ENCODE results near the gene FNBP1.

The FNBP1 gene

DNA sequence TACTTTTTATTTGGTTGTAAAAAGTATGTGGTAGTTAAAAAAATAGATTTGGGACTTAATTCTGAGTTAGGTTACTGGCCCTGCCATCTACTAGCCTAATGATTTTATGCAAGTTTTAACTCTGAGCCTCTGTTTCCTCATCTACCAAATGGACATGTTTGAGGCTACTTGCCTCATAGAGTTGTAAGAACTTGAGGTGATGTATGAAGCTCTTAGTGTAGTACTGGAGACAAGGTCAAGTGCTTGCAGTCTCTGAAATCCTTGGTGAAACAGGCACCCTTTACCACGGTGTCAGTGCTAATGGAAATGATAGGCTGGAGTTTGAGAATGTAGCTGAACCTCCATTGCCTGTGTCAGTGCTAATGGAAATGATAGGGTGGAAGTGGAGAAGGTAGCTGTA is 26.1 kb upstream of the FNBP1 start:
- TF ChIP-seq POLR2AphosphoS5 (IDR thresholded peaks at IDR 0.05; ENCODE audit: borderline replicate concordance, low read depth, low read length) (no peak), FOXP2 (optimal IDR thresholded peaks at IDR 0.05; ENCODE audit: control extremely low read depth, extremely low read length, insufficient read depth) (no peak), EZH2 (IDR thresholded peaks at IDR 0.05) (no peak)
- Histone ChIP-seq H3K9me3 (ENCODE audit: low read depth, low read length) (no peaks in the 10 kb centered on the region), H3K4me3 (no peak overlapping the region), H3K9ac (ENCODE audit: insufficient read length) (no peak overlapping the region), H3K36me3 (ENCODE audit: insufficient read depth, low read length) (no peaks in the 10 kb centered on the region), H3K27ac (peak overlapping the region; percentile 42; the same call in 1 of the 2 replicates)
- no peak for DNase-seq (ENCODE audit: low read depth, low spot score)

DNA sequence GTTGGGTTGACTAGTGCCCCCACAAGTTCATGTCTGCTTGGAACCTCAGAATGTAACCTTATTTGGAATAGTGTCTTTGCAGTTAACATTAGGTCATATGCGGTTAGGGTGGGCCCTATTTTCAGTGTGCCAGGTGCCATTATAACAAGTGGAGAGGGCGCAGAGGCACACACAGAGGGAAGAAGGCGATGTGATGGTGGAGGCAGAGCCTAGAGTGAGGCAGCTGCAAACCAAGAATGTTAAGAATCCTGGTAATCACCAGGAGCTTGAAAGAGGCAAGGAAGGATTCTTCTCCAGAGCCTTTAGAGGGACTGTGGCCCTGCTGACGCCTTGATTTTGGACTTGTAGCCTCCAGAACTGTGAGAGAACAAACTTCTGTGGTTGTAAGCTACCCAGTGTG is 21.6 kb upstream of the FNBP1 start:
- TF ChIP-seq EZH2 (IDR thresholded peaks at IDR 0.05) (no peak), POLR2AphosphoS5 (IDR thresholded peaks at IDR 0.05; ENCODE audit: borderline replicate concordance, low read depth, low read length) (no peak), FOXP2 (optimal IDR thresholded peaks at IDR 0.05; ENCODE audit: control extremely low read depth, extremely low read length, insufficient read depth) (no peak)
- Histone ChIP-seq H3K4me3 (no peak overlapping the region), H3K27ac (no peak overlapping the region), H3K36me3 (ENCODE audit: insufficient read depth, low read length) (0 out of 2 replicates have a peak, but pooled peaks cover 4% of the 10 kb centered on the region), H3K9me3 (ENCODE audit: low read depth, low read length) (no peaks in the 10 kb centered on the region), H3K9ac (ENCODE audit: insufficient read length) (no peak overlapping the region)
- no peak for DNase-seq (ENCODE audit: low read depth, low spot score)

DNA sequence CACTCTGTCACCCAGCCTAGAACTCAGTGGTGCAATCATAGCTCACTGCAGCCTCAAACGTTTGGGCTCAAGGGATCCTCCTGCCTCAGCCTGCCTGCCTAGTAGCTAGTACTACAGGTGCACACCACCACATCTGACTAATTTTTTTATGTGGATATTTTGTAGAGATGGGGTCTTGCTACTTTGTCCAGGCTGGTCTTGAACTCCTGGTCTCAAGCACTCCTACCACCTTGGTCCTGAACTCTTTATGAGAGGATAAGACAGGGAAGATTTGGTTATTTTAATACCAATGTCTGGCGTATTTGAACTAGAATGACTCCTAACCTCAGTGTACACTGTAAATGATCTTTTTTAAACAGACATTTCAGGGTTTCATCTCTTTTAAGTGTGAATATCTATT is 19.8 kb upstream of the FNBP1 start:
- no peak for DNase-seq (ENCODE audit: low read depth, low spot score)
- Histone ChIP-seq H3K27ac (no peak overlapping the region), H3K4me3 (no peak overlapping the region), H3K9me3 (ENCODE audit: low read depth, low read length) (no peaks in the 10 kb centered on the region), H3K9ac (ENCODE audit: insufficient read length) (no peak overlapping the region), H3K36me3 (ENCODE audit: insufficient read depth, low read length) (peaks cover 4% of the 10 kb centered on the region; the same call in 1 of the 2 replicates)
- TF ChIP-seq POLR2AphosphoS5 (IDR thresholded peaks at IDR 0.05; ENCODE audit: borderline replicate concordance, low read depth, low read length) (no peak), EZH2 (IDR thresholded peaks at IDR 0.05) (no peak), FOXP2 (optimal IDR thresholded peaks at IDR 0.05; ENCODE audit: control extremely low read depth, extremely low read length, insufficient read depth) (no peak)

DNA sequence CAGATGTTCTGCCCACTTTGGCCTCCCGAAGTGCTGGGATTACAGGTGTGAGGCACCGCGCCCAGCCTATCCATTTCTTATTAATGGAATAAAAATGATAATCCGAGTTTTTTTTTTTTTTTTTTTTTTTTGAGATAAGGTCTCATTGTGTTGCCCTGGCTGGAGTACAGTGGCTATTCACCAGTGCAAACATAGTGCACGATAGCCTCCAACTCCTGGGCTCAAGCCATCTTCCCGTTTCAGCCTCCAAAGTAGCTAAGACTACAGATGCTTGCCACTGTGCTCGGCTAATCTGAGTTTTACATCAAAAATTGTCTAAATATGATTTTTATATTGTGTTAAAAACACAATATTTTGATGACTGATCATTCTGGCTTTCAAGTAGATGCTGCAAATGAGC is 17.3 kb upstream of the FNBP1 start:
- no peak overlapping the region for H3K4me3 ChIP-seq
- TF ChIP-seq POLR2AphosphoS5 (IDR thresholded peaks at IDR 0.05; ENCODE audit: borderline replicate concordance, low read depth, low read length), result no peak
- TF ChIP-seq EZH2 (IDR thresholded peaks at IDR 0.05), result no peak
- no peak for TF ChIP-seq FOXP2 (optimal IDR thresholded peaks at IDR 0.05; ENCODE audit: control extremely low read depth, extremely low read length, insufficient read depth)
- H3K9ac ChIP-seq (ENCODE audit: insufficient read length), result no peak overlapping the region
- DNase-seq (ENCODE audit: low read depth, low spot score), result no peak
- H3K9me3 ChIP-seq (ENCODE audit: low read depth, low read length), result no peaks in the 10 kb centered on the region
- H3K27ac ChIP-seq, result no peak overlapping the region
- H3K36me3 ChIP-seq (ENCODE audit: insufficient read depth, low read length), result peaks cover 4% of the 10 kb centered on the region; the same call in 1 of the 2 replicates

DNA sequence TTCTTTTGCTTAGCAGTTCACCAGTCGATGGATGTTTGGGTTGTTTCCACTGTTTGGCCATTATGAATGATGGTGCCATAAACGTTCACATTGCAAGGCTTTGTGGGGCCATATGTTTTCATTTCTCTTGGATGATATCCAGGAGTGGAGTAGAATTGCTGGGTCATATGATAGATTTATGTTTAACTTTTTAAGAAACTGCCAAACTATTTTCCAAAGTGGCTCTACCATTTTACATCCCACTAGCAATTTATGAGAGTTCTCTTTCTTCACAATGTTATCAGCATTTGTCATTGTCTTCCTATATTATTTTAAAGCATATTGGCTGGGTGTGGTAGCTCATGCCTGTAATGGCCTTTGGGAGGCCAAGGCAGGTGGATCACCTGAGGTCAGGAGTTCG is 15.9 kb upstream of the FNBP1 start:
- TF ChIP-seq FOXP2 (optimal IDR thresholded peaks at IDR 0.05; ENCODE audit: control extremely low read depth, extremely low read length, insufficient read depth) (no peak), EZH2 (IDR thresholded peaks at IDR 0.05) (no peak), POLR2AphosphoS5 (IDR thresholded peaks at IDR 0.05; ENCODE audit: borderline replicate concordance, low read depth, low read length) (no peak)
- Histone ChIP-seq H3K27ac (no peak overlapping the region), H3K4me3 (no peak overlapping the region), H3K9ac (ENCODE audit: insufficient read length) (no peak overlapping the region), H3K36me3 (ENCODE audit: insufficient read depth, low read length) (peaks cover 4% of the 10 kb centered on the region; the same call in 1 of the 2 replicates), H3K9me3 (ENCODE audit: low read depth, low read length) (no peaks in the 10 kb centered on the region)
- no peak for DNase-seq (ENCODE audit: low read depth, low spot score)

DNA sequence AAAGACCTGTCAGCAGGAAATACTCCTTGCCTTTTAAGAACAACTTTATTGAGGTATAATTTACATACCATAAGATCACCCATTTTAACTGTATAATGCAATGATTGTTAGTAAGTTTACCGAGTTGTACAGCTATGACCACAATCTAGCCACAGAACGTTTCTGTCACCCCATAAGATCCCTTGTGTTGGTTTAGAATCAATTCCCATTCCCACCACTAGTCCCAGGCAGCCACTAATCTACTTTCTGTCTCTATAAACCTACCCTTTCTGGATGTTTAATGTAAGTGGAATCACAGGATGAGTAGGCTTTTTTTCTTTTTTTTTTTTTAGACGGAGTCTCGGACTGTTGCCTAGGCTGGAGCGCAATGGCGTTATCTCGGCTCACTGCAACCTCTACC is 15.2 kb upstream of the FNBP1 start:
- TF ChIP-seq POLR2AphosphoS5 (IDR thresholded peaks at IDR 0.05; ENCODE audit: borderline replicate concordance, low read depth, low read length) (no peak), EZH2 (IDR thresholded peaks at IDR 0.05) (no peak), FOXP2 (optimal IDR thresholded peaks at IDR 0.05; ENCODE audit: control extremely low read depth, extremely low read length, insufficient read depth) (no peak)
- H3K36me3 ChIP-seq (ENCODE audit: insufficient read depth, low read length), result peaks cover 4% of the 10 kb centered on the region; the same call in 1 of the 2 replicates
- H3K9me3 ChIP-seq (ENCODE audit: low read depth, low read length), result no peaks in the 10 kb centered on the region
- no peak for DNase-seq (ENCODE audit: low read depth, low spot score)
- no peak overlapping the region for H3K9ac ChIP-seq (ENCODE audit: insufficient read length)
- H3K4me3 ChIP-seq, result no peak overlapping the region
- no peak overlapping the region for H3K27ac ChIP-seq

DNA sequence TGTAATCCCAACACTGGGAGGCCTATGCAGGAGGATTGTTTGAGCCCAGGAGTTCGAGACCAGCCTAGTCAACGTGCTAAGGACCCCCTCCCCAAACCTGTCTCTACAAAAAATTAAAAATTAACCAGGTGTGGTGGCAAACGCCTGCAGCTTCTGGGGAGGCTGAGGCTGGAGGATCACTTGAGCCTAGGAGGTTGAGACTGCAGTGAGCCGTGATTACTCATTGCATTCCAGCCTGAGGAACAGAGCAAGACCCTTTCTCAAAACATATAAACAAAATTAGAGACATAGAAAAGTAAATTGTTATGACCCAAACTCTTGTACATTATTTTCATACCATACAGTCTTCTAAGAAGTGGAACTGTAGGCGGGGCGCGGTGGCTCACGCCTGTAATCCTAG is 11.8 kb upstream of the FNBP1 start:
- TF ChIP-seq EZH2 (IDR thresholded peaks at IDR 0.05) (no peak), POLR2AphosphoS5 (IDR thresholded peaks at IDR 0.05; ENCODE audit: borderline replicate concordance, low read depth, low read length) (no peak), FOXP2 (optimal IDR thresholded peaks at IDR 0.05; ENCODE audit: control extremely low read depth, extremely low read length, insufficient read depth) (no peak)
- Histone ChIP-seq H3K36me3 (ENCODE audit: insufficient read depth, low read length) (no peaks in the 10 kb centered on the region; the same call in 1 of the 2 replicates), H3K27ac (no peak overlapping the region), H3K9ac (ENCODE audit: insufficient read length) (peak overlapping the region; percentile 88), H3K9me3 (ENCODE audit: low read depth, low read length) (no peaks in the 10 kb centered on the region), H3K4me3 (peak overlapping the region; percentile 93)
- no peak for DNase-seq (ENCODE audit: low read depth, low spot score)

DNA sequence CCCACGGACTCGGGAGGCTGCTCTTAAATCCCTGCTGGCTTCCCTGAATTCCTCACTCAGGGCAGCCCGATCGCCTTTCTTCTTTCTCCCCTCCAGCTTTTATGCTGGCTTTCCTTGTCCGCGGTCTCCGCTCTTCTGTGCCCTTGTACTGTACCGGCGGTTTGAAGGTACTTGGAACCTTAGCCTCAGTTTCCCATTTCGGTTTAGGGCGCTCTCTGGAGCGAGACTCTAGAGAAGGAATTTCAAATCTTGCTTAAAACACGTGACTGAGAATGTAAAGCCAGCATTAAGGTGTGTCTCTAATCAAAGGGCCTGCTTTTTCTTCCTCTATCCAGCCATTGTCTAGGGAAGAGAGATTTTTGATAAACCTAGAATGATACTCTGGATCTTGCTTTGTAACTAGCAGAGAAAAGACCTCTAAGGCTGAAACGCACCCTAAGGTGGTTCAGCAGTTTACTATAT is 11.4 kb upstream of the FNBP1 start:
- Histone ChIP-seq H3K9ac (ENCODE audit: insufficient read length) (peak overlapping the region; percentile 88), H3K36me3 (ENCODE audit: insufficient read depth, low read length) (no peaks in the 10 kb centered on the region; the same call in 1 of the 2 replicates), H3K9me3 (ENCODE audit: low read depth, low read length) (no peaks in the 10 kb centered on the region), H3K4me3 (peak overlapping the region; percentile 93), H3K27ac (peak overlapping the region; percentile 35; the same call in 1 of the 2 replicates)
- TF ChIP-seq FOXP2 (optimal IDR thresholded peaks at IDR 0.05; ENCODE audit: control extremely low read depth, extremely low read length, insufficient read depth) (no peak), EZH2 (IDR thresholded peaks at IDR 0.05) (no peak), POLR2AphosphoS5 (IDR thresholded peaks at IDR 0.05; ENCODE audit: borderline replicate concordance, low read depth, low read length) (no peak)
- DNase-seq (ENCODE audit: low read depth, low spot score), result no peak

Data from SK-N-MC (cell line).